HG02678 (cell line): Measurements from ENCODE around the gene SZRD1.
"Not testable (repeated sequence)": the region's sequence is repeated elsewhere in the genome, so short reads cannot be mapped to it uniquely, and the experiment has no call there.

Source experiments
- ATAC-seq: cut with Tn5 transposase; IDR thresholded peaks from one replicate; pipeline ENCODE4 v1.9.1; 2021; ENCODE audit warnings: mild to moderate bottlenecking, moderate library complexity; ENCODE audit not compliant: unreplicated experiment

The SZRD1 gene

GRCh38 chr1:16366722-16367257 is at the start of gene SZRD1:
SZRD1 (plus strand) TSS chr1:16367242; CDS start chr1:16367258, 16 bp downstream.
- peak; percentile 79 for ATAC-seq

- no peak for ATAC-seq
These were observed 48.5 kb upstream of the SZRD1 start for GRCh38 chr1:16318555-16318954.

- no peak for ATAC-seq
These were observed 45.7 kb upstream of the SZRD1 start for GRCh38 chr1:16321176-16321867.

GRCh38 chr1:16324456-16324890 is 42.6 kb upstream of the SZRD1 start:
- no peak for ATAC-seq

- ATAC-seq = no peak
These were observed 40.1 kb upstream of the SZRD1 start for GRCh38 chr1:16326833-16327404.

GRCh38 chr1:16334655-16335340 is 32.2 kb upstream of the SZRD1 start:
- no peak for ATAC-seq

GRCh38 chr1:16338961-16339360 is 28.1 kb upstream of the SZRD1 start:
- ATAC-seq = no peak

- ATAC-seq = no peak
These were observed 26.4 kb upstream of the SZRD1 start for GRCh38 chr1:16340673-16341072.

GRCh38 chr1:16342331-16343062 is 24.5 kb upstream of the SZRD1 start:
- ATAC-seq = no peak

- not testable (repeated sequence) for ATAC-seq
These were observed 23.8 kb upstream of the SZRD1 start for GRCh38 chr1:16343276-16343675.

- no peak for ATAC-seq
These were observed 18.4 kb upstream of the SZRD1 start for GRCh38 chr1:16348414-16349182.

GRCh38 chr1:16349847-16350406 is 17.1 kb upstream of the SZRD1 start:
- ATAC-seq = no peak

- ATAC-seq = no peak
These were observed 15.5 kb upstream of the SZRD1 start for GRCh38 chr1:16351456-16351993.

GRCh38 chr1:16351994-16352841 is 14.8 kb upstream of the SZRD1 start, which contains the start of gene FBXO42:
FBXO42 (minus strand) TSS chr1:16352480; CDS start chr1:16315418, 37,062 bp downstream.
- ATAC-seq = peak; percentile 94

- no peak for ATAC-seq
These were observed 14.1 kb upstream of the SZRD1 start for GRCh38 chr1:16352842-16353535.

GRCh38 chr1:16354619-16355018 is 12.4 kb upstream of the SZRD1 start:
- no peak for ATAC-seq

GRCh38 chr1:16356867-16357266 is 10.2 kb upstream of the SZRD1 start:
- no peak for ATAC-seq

GRCh38 chr1:16365146-16365498 is 1.9 kb upstream of the SZRD1 start:
- ATAC-seq = not testable (repeated sequence)
